Measurements from ENCODE around the gene UNC5CL. TPM values are rescaled to one million over a fixed set of nuclear protein-coding genes. Genes with fewer than 3 reads are reported as not detected.

UNC5CL gene
- total RNA-seq, 1 experiment from 2014 or later = 10.6 TPM

GRCh38 chr6:41075651-41076626 lies 36.9 kb upstream of the UNC5CL start:
- CTCF ChIA-PET = interaction anchor here (0.6 kb wide), 2 partner anchors 658 to 659 kb away, joined by 6 to 8 read pairs; no protein-coding TSS in a partner anchor
- Mint-ChIP-seq H3K4me3 (ENCODE audit: low read depth, unreplicated experiment) (peak overlapping the region; percentile 83), H3K27ac (ENCODE audit: unreplicated experiment) (peak overlapping the region; percentile 96), H3K36me3 (ENCODE audit: insufficient read depth, unreplicated experiment) (peaks cover 53% of the 10 kb centered on the region), H3K4me1 (ENCODE audit: low read depth, unreplicated experiment) (peaks cover 30% of the 10 kb centered on the region), H3K9me3 (ENCODE audit: low read depth, unreplicated experiment) (no peaks in the 10 kb centered on the region), H3K27me3 (ENCODE audit: unreplicated experiment) (no peaks in the 10 kb centered on the region)
- DNase-seq = no peak
- TF ChIP-seq CTCF (IDR thresholded peaks at IDR 0.05; ENCODE audit: unreplicated experiment) = no peak
- intact Hi-C loops (cut with micrococcal nuclease; ENCODE audit: unreplicated experiment) = no loop called here
- no TSS peak for BruUV-seq (replicated peaks)

- peaks cover 38% of the 10 kb centered on the region for H3K4me1 Mint-ChIP-seq (ENCODE audit: low read depth, unreplicated experiment)
- no TSS peak for BruUV-seq (replicated peaks)
- intact Hi-C loops (cut with micrococcal nuclease; ENCODE audit: unreplicated experiment) = no loop called here
- CTCF ChIA-PET = interaction anchor here (1.4 to 1.6 kb wide), 2 partner anchors 107 to 204 kb away, joined by 3 to 4 read pairs; no protein-coding TSS in a partner anchor
- H3K27me3 Mint-ChIP-seq (ENCODE audit: unreplicated experiment) = no peaks in the 10 kb centered on the region
- peak overlapping the region; percentile 83 for H3K4me3 Mint-ChIP-seq (ENCODE audit: low read depth, unreplicated experiment)
- no peaks in the 10 kb centered on the region for H3K9me3 Mint-ChIP-seq (ENCODE audit: low read depth, unreplicated experiment)
- H3K36me3 Mint-ChIP-seq (ENCODE audit: insufficient read depth, unreplicated experiment) = peaks cover 54% of the 10 kb centered on the region
- no peak for TF ChIP-seq CTCF (IDR thresholded peaks at IDR 0.05; ENCODE audit: unreplicated experiment)
- peak overlapping the region; percentile 96 for H3K27ac Mint-ChIP-seq (ENCODE audit: unreplicated experiment)
- DNase-seq = no peak
These were observed 35.8 kb upstream of the UNC5CL start for GRCh38 chr6:41074692-41075436.

GRCh38 chr6:41073968-41074691 lies 35.1 kb upstream of the UNC5CL start:
- Mint-ChIP-seq H3K9me3 (ENCODE audit: low read depth, unreplicated experiment) (no peaks in the 10 kb centered on the region), H3K4me1 (ENCODE audit: low read depth, unreplicated experiment) (peaks cover 38% of the 10 kb centered on the region), H3K36me3 (ENCODE audit: insufficient read depth, unreplicated experiment) (peaks cover 49% of the 10 kb centered on the region), H3K27ac (ENCODE audit: unreplicated experiment) (peak overlapping the region; percentile 96), H3K4me3 (ENCODE audit: low read depth, unreplicated experiment) (peak overlapping the region; percentile 83), H3K27me3 (ENCODE audit: unreplicated experiment) (no peaks in the 10 kb centered on the region)
- CTCF ChIA-PET = interaction anchor here (1.4 to 1.6 kb wide), 2 partner anchors 108 to 205 kb away, joined by 3 to 4 read pairs; no protein-coding TSS in a partner anchor
- intact Hi-C loops (cut with micrococcal nuclease; ENCODE audit: unreplicated experiment) = no loop called here
- no peak for DNase-seq
- TF ChIP-seq CTCF (IDR thresholded peaks at IDR 0.05; ENCODE audit: unreplicated experiment) = no peak
- TSS peak; percentile 65 for BruUV-seq (replicated peaks)
